ENCODE results near the gene ZFHX3. TPM values are rescaled to one million over a fixed set of nuclear protein-coding genes. Genes with fewer than 3 reads are reported as not detected.

The ZFHX3 gene
- total and polyA plus RNA-seq, 2 donors (not counting 1 experiment from before 2014, with no cell fraction given), result 0.54 to 6.6 TPM

DNA sequence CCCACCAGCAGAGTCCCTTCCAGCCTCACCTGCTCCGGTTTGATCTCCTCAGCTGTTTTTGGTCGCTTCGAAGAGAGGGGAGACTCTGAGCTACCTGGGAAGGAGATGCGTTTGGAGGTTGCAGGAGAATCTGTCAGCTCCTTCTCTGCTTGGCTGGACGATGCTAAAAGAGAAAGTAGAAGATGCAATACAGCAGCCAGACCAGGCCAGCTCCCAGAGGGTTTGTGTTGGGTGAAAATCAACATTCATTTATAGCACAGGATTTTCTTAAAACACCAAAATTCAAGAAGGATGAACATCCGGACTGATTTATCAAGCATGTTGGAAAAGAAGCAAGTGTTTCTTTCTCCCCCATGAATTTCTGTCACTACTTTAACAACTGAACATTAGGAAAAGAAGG is 236.1 kb downstream of the ZFHX3 start:
- 87% methylated on average over 4 of the region's 6 CpGs for WGBS (ENCODE audit: insufficient coverage)
- H3K36me3 ChIP-seq (replicated peaks in 1 of 2; ENCODE audit: control extremely low read depth in 1 of 2, control insufficient read depth in 1 of 2, extremely low read depth in 1 of 2, insufficient read depth in 2 of 2, low read length in 1 of 2), result no peaks in the 10 kb centered on the region
- H3K9me3 ChIP-seq (ENCODE audit: control extremely low read depth in 1 of 3, control insufficient read depth in 2 of 3, insufficient read depth in 1 of 3, low read length in 2 of 3), result no peaks in the 10 kb centered on the region
- ATAC-seq (ENCODE audit: low read depth) (no peak), DNase-seq (no peak)
- H3K27me3 ChIP-seq (replicated peaks in 1 of 4; ENCODE audit: control extremely low read depth in 1 of 4, control insufficient read depth in 3 of 4, insufficient read depth in 4 of 4, low read length in 3 of 4), result no peaks in the 10 kb centered on the region
- intact Hi-C loops (cut with micrococcal nuclease), result no loop called here
- CTCF ChIA-PET, result interaction anchor here (1.8 kb wide), 1 partner anchor 21 kb away, joined by 9 read pairs; no protein-coding TSS in a partner anchor
- Mint-ChIP-seq H3K9me3 (ENCODE audit: insufficient read depth) (no peaks in the 10 kb centered on the region), H3K27me3 (no peaks in the 10 kb centered on the region), H3K4me1 (no peaks in the 10 kb centered on the region), H3K27ac (no peak overlapping the region), H3K4me3 (no peak overlapping the region)
- H3K27ac ChIP-seq (ENCODE audit: low read length in 2 of 2), result no peak overlapping the region
- H3K4me1 ChIP-seq (ENCODE audit: control insufficient read depth in 2 of 2, insufficient read depth in 2 of 2, low read length in 2 of 2), result no peaks in the 10 kb centered on the region
- no peak overlapping the region for H2AFZ ChIP-seq (ENCODE audit: insufficient read depth, low read depth, low read length, poor library complexity, severe bottlenecking)
- POLR2A ChIA-PET, result no interaction called here
- no peak overlapping the region for H3K4me3 ChIP-seq (ENCODE audit: control extremely low read depth in 1 of 5, extremely low read depth in 1 of 5, insufficient read depth in 1 of 5, low read depth in 2 of 5, low read length in 4 of 5)
- H3K9ac ChIP-seq (ENCODE audit: low read length), result no peak overlapping the region
- TF ChIP-seq EZH2 (IDR thresholded peaks at IDR 0.05; ENCODE audit: borderline replicate concordance, insufficient read depth, low read depth, low read length, poor library complexity, severe bottlenecking), result no peak
- TF ChIP-seq, protein P1, sequence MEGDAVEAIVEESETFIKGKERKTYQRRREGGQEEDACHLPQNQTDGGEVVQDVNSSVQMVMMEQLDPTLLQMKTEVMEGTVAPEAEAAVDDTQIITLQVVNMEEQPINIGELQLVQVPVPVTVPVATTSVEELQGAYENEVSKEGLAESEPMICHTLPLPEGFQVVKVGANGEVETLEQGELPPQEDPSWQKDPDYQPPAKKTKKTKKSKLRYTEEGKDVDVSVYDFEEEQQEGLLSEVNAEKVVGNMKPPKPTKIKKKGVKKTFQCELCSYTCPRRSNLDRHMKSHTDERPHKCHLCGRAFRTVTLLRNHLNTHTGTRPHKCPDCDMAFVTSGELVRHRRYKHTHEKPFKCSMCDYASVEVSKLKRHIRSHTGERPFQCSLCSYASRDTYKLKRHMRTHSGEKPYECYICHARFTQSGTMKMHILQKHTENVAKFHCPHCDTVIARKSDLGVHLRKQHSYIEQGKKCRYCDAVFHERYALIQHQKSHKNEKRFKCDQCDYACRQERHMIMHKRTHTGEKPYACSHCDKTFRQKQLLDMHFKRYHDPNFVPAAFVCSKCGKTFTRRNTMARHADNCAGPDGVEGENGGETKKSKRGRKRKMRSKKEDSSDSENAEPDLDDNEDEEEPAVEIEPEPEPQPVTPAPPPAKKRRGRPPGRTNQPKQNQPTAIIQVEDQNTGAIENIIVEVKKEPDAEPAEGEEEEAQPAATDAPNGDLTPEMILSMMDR (IDR thresholded peaks at IDR 0.05), result no peak
- H3K79me2 ChIP-seq (ENCODE audit: control insufficient read depth, insufficient read depth, low read length), result no peaks in the 10 kb centered on the region
- no peaks in the 10 kb centered on the region for H4K20me1 ChIP-seq (ENCODE audit: control insufficient read depth, insufficient read depth, low read length, poor library complexity, severe bottlenecking)
- H3K4me2 ChIP-seq (replicated peaks; ENCODE audit: low read depth, low read length, poor library complexity, severe bottlenecking), result no peak overlapping the region

GRCh38 chr16:72811188-72811720 is 236.7 kb downstream of the ZFHX3 start:
- ATAC-seq (ENCODE audit: low read depth) (no peak), DNase-seq (no peak)
- no peak overlapping the region for H3K27ac Mint-ChIP-seq
- no peaks in the 10 kb centered on the region for H3K9me3 Mint-ChIP-seq (ENCODE audit: insufficient read depth)
- ChIA-PET CTCF (interaction anchor here (0.6 to 1.8 kb wide), 3 partner anchors 21 to 308 kb away, joined by 3 to 9 read pairs (median 3); no protein-coding TSS in a partner anchor), POLR2A (no interaction called here)
- no peak overlapping the region for H3K9ac ChIP-seq (ENCODE audit: low read length)
- TF ChIP-seq, protein P1 (IDR thresholded peaks at IDR 0.05), result no peak
- TF ChIP-seq EZH2 (IDR thresholded peaks at IDR 0.05; ENCODE audit: borderline replicate concordance, insufficient read depth, low read depth, low read length, poor library complexity, severe bottlenecking), result no peak
- H3K36me3 ChIP-seq (replicated peaks in 1 of 2; ENCODE audit: control extremely low read depth in 1 of 2, control insufficient read depth in 1 of 2, extremely low read depth in 1 of 2, insufficient read depth in 2 of 2, low read length in 1 of 2), result no peaks in the 10 kb centered on the region
- H4K20me1 ChIP-seq (ENCODE audit: control insufficient read depth, insufficient read depth, low read length, poor library complexity, severe bottlenecking), result no peaks in the 10 kb centered on the region
- H3K4me3 Mint-ChIP-seq, result no peak overlapping the region
- H3K79me2 ChIP-seq (ENCODE audit: control insufficient read depth, insufficient read depth, low read length), result no peaks in the 10 kb centered on the region
- H3K27me3 ChIP-seq (replicated peaks in 1 of 4; ENCODE audit: control extremely low read depth in 1 of 4, control insufficient read depth in 3 of 4, insufficient read depth in 4 of 4, low read length in 3 of 4), result no peaks in the 10 kb centered on the region
- no peaks in the 10 kb centered on the region for H3K4me1 ChIP-seq (ENCODE audit: control insufficient read depth in 2 of 2, insufficient read depth in 2 of 2, low read length in 2 of 2)
- no peaks in the 10 kb centered on the region for H3K27me3 Mint-ChIP-seq
- H3K9me3 ChIP-seq (ENCODE audit: control extremely low read depth in 1 of 3, control insufficient read depth in 2 of 3, insufficient read depth in 1 of 3, low read length in 2 of 3), result no peaks in the 10 kb centered on the region
- no peaks in the 10 kb centered on the region for H3K4me1 Mint-ChIP-seq
- no peak overlapping the region for H3K4me2 ChIP-seq (replicated peaks; ENCODE audit: low read depth, low read length, poor library complexity, severe bottlenecking)
- H2AFZ ChIP-seq (ENCODE audit: insufficient read depth, low read depth, low read length, poor library complexity, severe bottlenecking), result no peak overlapping the region
- no peak overlapping the region for H3K27ac ChIP-seq (ENCODE audit: low read length in 2 of 2)
- H3K4me3 ChIP-seq (ENCODE audit: control extremely low read depth in 1 of 5, extremely low read depth in 1 of 5, insufficient read depth in 1 of 5, low read depth in 2 of 5, low read length in 4 of 5), result no peak overlapping the region
- WGBS (ENCODE audit: insufficient coverage), result 95% methylated on average over 8 of the region's 8 CpGs
- intact Hi-C loops (cut with micrococcal nuclease), result no loop called here

Measured in B cell (primary cell).